Vagina (tissue), 2 donors: ENCODE results near the gene SARS1.

Experiments used
- CTCF ChIP-seq, 3 experiments: fragments of 450-650 bp in 2 of 3; fragments of 200-600 bp in 1 of 3; sonication (generic) in 1 of 3; IDR thresholded peaks; one replicate each; pipeline ENCODE4 v1.5.1; 2017 to 2019; ENCODE audit warnings: antibody characterized with exemption in 3 of 3, mild to moderate bottlenecking in 2 of 3, moderate library complexity in 2 of 3
- POLR2A ChIP-seq, 2 donors: fragments of 450-650 bp; IDR thresholded peaks; one replicate each; pipeline ENCODE4 v1.6.1; 2017; ENCODE audit warnings: antibody characterized with exemption in 2 of 2, mild to moderate bottlenecking in 2 of 2, moderate library complexity in 2 of 2
- POLR2AphosphoS5 ChIP-seq, 2 donors: sonication (generic); formaldehyde crosslinking; IDR thresholded peaks; one replicate each; pipeline ENCODE4 v1.9.0; 2017; ENCODE audit warnings: antibody characterized with exemption in 2 of 2, mild to moderate bottlenecking in 2 of 2, low read depth in 1 of 2; ENCODE audit not compliant: insufficient read depth in 1 of 2

GRCh38 chr1:109213824-109214693, at the start of gene SARS1:
- TF ChIP-seq CTCF (IDR thresholded peaks at IDR 0.05), result no peak
- peak in 1 of 2 donors; percentile 95 for TF ChIP-seq POLR2A (IDR thresholded peaks at IDR 0.05)
- TF ChIP-seq POLR2AphosphoS5 (IDR thresholded peaks at IDR 0.05; ENCODE audit: insufficient read depth in 1 of 2, low read depth in 1 of 2), result peak; percentile 57 to 99
